Epithelial cell of proximal tubule (primary cell): ENCODE results near the gene ZNF687. TPM values are rescaled to one million over a fixed set of nuclear protein-coding genes. Genes with fewer than 3 reads are reported as not detected.

Experiments
- DNase-seq: peaks from one replicate; pipeline ENCODE4 v3.0.0-alpha.2; 2011; ENCODE audit warnings: low read depth
- H3K4me3 ChIP-seq: 2 replicates; pipeline ENCODE4 v1.5.1; 2011; ENCODE audit warnings: low read depth, mild to moderate bottlenecking, low read length
- total RNA-seq: library from RNA; depleted of rRNA; stranded (reverse); fragments of >200 nt; gene quantifications from 2 replicates; pipeline ENCODE4 v1.2.3, GENCODE V29; 2015
- TF ChIP-seq, protein P1 (sequence below): conservative IDR thresholded peaks from 2 replicates; pipeline ENCODE4 v1.5.1; 2012; ENCODE audit warnings: low read depth, mild to moderate bottlenecking, low read length

The ZNF687 gene
- total RNA-seq, 1 donor from 2014 or later, result 14.0 TPM

DNA sequence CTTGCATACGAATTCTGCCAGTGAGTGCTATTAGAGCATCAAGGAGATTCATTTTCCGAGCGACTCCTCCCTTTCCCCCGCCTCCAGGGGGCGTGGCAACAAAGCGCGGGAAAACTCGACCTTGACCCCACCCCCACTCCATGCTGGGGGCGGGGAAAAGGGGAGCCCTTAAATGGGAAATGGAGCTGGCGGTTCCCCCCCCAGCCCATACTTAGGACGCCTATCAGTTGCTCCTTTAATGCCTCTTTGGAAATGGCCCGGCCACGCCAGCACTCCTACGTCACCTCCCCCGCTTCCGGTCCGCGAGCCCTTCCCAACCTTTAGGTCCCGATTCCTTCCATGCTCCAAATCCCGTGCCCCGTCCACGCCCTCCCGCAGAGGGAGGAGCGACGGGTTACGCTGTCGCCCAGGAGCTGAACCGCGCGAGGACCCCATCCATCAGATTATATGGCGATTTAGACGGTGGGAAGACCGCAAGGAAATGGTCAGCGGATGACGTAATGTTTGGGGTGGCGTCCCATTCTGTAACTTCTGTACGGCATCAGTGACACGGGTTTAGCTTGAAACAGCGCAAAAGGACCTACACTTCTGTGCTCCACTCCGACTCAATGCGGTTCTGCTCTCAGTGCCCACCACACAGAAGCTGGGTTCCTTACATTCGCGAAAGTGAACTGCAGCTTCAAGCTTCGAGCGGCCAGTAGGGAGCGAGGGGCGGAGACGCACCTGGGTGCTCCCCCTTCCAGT, 702 bp upstream of the ZNF687 start:
- H3K4me3 ChIP-seq, result peak overlapping the region; percentile 86
- TF ChIP-seq, protein P1, sequence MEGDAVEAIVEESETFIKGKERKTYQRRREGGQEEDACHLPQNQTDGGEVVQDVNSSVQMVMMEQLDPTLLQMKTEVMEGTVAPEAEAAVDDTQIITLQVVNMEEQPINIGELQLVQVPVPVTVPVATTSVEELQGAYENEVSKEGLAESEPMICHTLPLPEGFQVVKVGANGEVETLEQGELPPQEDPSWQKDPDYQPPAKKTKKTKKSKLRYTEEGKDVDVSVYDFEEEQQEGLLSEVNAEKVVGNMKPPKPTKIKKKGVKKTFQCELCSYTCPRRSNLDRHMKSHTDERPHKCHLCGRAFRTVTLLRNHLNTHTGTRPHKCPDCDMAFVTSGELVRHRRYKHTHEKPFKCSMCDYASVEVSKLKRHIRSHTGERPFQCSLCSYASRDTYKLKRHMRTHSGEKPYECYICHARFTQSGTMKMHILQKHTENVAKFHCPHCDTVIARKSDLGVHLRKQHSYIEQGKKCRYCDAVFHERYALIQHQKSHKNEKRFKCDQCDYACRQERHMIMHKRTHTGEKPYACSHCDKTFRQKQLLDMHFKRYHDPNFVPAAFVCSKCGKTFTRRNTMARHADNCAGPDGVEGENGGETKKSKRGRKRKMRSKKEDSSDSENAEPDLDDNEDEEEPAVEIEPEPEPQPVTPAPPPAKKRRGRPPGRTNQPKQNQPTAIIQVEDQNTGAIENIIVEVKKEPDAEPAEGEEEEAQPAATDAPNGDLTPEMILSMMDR, result peak; percentile 20
- peak; percentile 79 for DNase-seq

DNA sequence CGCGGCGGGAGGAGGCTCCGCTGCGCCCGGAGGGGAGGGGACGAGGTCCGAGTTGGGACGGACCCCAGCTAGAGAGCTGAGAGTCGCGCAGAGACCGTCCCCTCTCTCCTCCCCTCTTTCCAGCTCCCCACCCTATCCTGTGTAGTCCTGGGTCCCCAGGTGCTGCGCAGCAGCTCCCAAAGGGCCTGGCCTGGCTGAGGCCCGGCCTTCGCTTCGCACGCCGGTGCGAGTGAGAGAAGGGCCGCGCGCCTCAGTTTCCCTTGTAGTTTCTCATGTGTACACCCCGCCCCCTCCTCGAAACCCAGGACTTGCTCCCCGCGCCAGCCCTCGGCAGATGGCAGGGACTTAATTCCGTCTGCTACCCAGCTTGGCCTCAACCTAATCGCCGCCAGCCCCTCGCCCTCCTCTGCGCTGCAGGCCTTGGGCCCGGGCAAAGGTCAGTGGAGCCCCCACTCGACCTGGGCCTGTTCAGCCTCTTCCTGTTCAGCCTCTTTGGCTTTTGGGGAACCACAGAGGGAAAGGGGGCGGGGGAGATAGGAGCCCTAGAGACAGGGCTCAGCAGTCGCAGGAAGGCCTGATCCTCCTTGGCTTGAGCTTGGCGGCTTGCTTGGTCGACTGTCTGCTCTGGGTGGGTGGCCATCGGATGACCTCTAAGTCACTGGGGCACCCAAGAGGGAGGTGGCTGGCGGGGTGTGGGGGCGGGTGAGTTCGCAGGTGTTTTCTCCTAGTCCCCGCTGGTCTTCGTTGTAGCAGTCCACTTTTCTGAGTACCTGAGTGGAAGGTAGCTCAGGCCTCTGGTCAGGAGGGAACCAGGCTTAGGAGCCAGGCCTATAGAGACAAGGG, 1.0 kb downstream of the ZNF687 start:
- DNase-seq, result no peak
- H3K4me3 ChIP-seq, result peak overlapping the region; percentile 86
- TF ChIP-seq, protein P1, result no peak

DNA sequence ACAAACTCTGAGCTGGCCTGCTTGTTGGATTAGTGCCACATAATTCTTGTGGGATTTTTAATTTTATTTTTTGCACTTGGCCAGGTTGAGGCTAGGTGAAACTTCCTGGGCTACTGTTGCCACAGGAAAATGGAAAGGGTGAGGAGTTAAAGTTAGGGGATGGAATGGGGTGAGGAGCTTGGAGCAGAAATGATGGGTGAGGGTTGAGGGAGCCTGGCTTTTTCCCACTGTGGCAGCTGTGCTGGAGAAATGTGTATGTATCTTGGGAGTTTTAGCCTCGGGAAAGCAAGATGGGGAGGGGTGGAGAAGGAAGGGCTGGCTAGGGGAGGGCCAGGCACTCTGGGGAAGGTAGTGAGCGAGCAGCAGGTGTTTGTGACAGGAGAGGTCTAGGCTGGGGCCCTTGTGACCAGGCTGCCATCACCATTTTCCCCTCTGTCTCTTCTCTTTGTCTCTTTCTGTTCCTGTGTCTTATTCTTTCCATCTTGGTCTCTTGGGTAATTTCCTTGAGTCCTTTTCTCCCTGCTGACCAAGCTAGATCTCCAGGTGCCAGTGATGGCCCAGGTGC, 2.0 kb downstream of the ZNF687 start:
- peak overlapping the region; percentile 86 for H3K4me3 ChIP-seq
- no peak for DNase-seq
- TF ChIP-seq, protein P1, result no peak

DNA sequence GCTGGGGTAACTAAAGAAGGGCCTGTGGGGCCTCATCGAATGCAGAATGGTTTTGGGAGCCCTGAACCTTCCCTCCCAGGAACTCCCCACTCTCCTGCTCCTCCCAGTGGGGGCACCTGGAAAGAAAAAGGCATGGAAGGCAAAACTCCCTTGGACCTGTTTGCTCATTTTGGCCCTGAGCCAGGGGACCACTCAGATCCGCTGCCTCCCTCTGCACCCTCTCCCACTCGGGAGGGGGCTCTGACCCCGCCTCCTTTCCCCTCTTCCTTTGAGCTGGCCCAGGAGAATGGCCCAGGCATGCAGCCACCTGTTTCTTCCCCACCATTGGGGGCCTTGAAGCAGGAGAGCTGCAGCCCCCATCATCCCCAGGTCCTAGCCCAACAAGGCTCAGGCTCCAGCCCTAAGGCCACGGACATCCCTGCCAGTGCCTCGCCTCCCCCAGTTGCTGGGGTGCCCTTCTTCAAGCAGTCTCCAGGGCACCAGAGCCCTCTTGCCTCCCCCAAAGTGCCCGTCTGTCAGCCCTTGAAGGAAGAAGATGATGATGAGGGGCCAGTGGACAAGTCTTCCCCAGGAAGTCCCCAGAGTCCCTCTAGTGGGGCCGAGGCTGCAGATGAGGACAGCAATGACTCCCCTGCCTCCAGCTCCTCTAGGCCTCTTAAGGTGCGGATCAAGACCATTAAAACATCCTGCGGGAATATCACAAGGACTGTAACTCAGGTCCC, 4.7 kb downstream of the ZNF687 start:
- no peak overlapping the region for H3K4me3 ChIP-seq
- TF ChIP-seq, protein P1, result no peak
- DNase-seq, result no peak

DNA sequence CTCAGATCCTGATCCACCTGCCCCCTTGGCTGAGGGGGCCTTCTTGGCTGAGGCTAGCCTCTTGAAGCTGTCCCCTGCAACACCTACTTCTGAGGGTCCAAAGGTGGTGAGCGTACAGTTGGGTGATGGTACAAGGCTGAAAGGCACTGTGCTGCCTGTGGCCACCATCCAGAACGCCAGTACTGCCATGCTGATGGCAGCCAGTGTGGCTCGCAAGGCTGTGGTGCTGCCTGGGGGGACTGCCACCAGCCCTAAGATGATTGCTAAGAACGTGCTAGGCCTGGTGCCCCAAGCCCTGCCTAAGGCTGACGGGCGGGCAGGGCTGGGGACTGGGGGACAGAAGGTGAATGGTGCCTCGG, 5.2 kb downstream of the ZNF687 start:
- no peak overlapping the region for H3K4me3 ChIP-seq
- DNase-seq, result no peak
- TF ChIP-seq, protein P1, result no peak

DNA sequence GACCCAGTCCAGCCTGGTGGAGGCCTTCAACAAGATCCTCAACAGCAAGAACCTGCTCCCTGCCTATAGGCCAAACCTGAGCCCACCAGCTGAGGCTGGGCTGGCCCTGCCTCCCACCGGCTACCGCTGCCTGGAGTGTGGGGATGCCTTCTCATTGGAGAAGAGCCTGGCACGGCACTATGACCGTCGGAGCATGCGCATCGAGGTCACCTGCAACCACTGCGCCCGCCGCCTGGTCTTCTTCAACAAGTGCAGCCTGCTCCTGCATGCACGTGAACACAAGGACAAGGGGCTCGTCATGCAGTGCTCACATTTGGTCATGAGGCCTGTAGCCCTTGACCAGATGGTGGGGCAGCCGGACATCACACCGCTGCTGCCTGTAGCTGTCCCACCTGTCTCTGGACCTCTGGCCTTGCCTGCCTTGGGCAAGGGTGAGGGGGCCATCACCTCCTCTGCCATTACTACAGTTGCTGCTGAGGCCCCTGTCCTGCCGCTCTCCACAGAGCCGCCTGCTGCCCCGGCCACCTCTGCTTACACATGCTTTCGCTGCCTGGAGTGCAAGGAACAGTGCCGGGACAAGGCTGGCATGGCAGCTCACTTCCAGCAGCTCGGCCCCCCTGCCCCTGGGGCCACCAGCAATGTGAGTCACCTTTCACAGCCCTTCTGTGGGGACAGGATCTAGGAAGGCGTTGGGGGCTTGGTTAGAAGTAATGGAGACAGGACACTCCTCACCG, 5.8 kb downstream of the ZNF687 start:
- no peak for DNase-seq
- TF ChIP-seq, protein P1, result no peak
- no peak overlapping the region for H3K4me3 ChIP-seq
